Progenitor cell of endocrine pancreas (in vitro differentiated cells): ENCODE measurements around the gene WBP2. TPM values are rescaled to one million over a fixed set of nuclear protein-coding genes. Genes with fewer than 3 reads are reported as not detected.
"Not testable (repeated sequence)": the region's sequence is repeated elsewhere in the genome, so short reads cannot be mapped to it uniquely, and the experiment has no call there.

Source experiments
- DNase-seq: peaks from one replicate; pipeline ENCODE4 v3.0.0; 2021; ENCODE audit warnings: low spot score; ENCODE audit not compliant: unreplicated experiment
- H3K27ac Mint-ChIP-seq: 2 replicates; pipeline ENCODE4 v1.8.0; 2021; ENCODE audit warnings: mild to moderate bottlenecking, moderate library complexity, mixed read lengths
- H3K27me3 Mint-ChIP-seq: 2 replicates; pipeline ENCODE4 v1.8.0; 2021; ENCODE audit warnings: mixed read lengths
- H3K36me3 Mint-ChIP-seq: 2 replicates; pipeline ENCODE4 v1.8.0; 2022; ENCODE audit warnings: mixed read lengths; ENCODE audit not compliant: insufficient read depth
- H3K4me1 Mint-ChIP-seq: 2 replicates; pipeline ENCODE4 v1.8.0; 2021; ENCODE audit warnings: low read depth, mixed read lengths
- H3K4me3 Mint-ChIP-seq: 2 replicates; pipeline ENCODE4 v1.8.0; 2021; ENCODE audit warnings: low read depth, mild to moderate bottlenecking, moderate library complexity, mixed read lengths
- H3K9me3 Mint-ChIP-seq: 2 replicates; pipeline ENCODE4 v1.8.0; 2021; ENCODE audit warnings: low read depth, mixed read lengths
- CTCF ChIP-seq: fragments of 200-600 bp; sonication (generic); IDR thresholded peaks from one replicate; pipeline ENCODE4 v1.5.0; 2021; ENCODE audit warnings: antibody characterized with exemption, mild to moderate bottlenecking; ENCODE audit not compliant: unreplicated experiment
- total RNA-seq: library from RNA; stranded (reverse); gene quantifications from 2 replicates; pipeline ENCODE4 v1.2.1, GENCODE V29; 2021

WBP2 gene
- total RNA-seq, 1 donor from 2014 or later = 47.9 TPM

DNA sequence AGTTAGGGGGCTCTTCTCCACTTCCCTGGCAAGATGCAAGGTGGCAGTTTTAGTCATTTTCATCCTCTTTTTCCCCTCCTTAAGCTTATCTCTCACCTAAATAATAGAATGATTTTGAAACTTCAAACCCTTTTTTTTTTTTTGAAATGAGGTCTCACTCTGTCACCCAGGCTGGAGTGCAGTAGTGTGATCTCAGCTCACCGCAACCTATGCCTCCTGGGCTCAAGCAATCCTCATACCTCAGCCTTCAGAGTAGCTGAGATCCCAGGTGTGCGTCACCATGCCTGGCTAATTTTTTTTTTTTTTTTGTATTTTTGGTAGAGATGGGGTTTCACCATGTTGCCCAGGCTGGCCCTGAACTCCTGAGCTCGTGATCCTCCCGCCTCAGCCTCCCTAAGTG, 9.8 kb upstream of the WBP2 start:
- H3K27me3 Mint-ChIP-seq, H3K27ac Mint-ChIP-seq, H3K36me3 Mint-ChIP-seq, H3K9me3 Mint-ChIP-seq, H3K4me1 Mint-ChIP-seq, DNase-seq, H3K4me3 Mint-ChIP-seq: not testable (repeated sequence)

- Mint-ChIP-seq H3K4me1 (no peaks in the 10 kb centered on the region), H3K9me3 (no peaks in the 10 kb centered on the region), H3K27ac (no peak overlapping the region), H3K4me3 (no peak overlapping the region), H3K27me3 (no peaks in the 10 kb centered on the region), H3K36me3 (no peaks in the 10 kb centered on the region)
- no peak for DNase-seq
- TF ChIP-seq CTCF = no peak
These were observed 9.3 kb upstream of the WBP2 start for GRCh38 chr17:75864448-75864871.

GRCh38 chr17:75861927-75862317, 6.8 kb upstream of the WBP2 start:
- Mint-ChIP-seq H3K27me3 (no peaks in the 10 kb centered on the region), H3K27ac (peak overlapping the region; percentile 54), H3K36me3 (no peaks in the 10 kb centered on the region), H3K9me3 (no peaks in the 10 kb centered on the region), H3K4me3 (no peak overlapping the region), H3K4me1 (no peaks in the 10 kb centered on the region)
- DNase-seq = no peak
- no peak for TF ChIP-seq CTCF

DNA sequence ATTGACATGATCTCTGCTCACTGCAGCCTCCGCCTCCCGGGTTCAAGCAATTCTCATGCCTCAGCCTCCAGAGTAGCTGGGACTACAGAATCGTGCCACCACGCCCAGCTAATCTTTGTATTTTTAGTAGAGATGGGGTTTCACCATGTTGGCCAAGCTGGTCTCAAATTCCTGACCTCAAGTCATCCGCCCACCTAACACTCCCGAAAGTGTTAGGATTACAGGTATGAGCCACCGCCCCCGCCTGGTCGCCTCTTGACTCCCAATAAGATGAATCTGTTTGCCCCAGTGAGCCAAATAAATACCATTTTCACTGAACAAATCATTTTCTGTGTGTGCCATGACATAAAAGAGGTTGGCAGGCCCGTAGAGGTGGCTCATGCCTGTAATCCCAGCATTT, 4.2 kb upstream of the WBP2 start:
- not testable (repeated sequence) for H3K4me3 Mint-ChIP-seq, H3K27me3 Mint-ChIP-seq, DNase-seq, H3K4me1 Mint-ChIP-seq, H3K36me3 Mint-ChIP-seq, H3K27ac Mint-ChIP-seq, H3K9me3 Mint-ChIP-seq

GRCh38 chr17:75856062-75856756, 1.1 kb upstream of the WBP2 start:
- no peak overlapping the region for H3K4me3 Mint-ChIP-seq
- DNase-seq = no peak
- H3K4me1 Mint-ChIP-seq = peaks cover 11% of the 10 kb centered on the region

DNA sequence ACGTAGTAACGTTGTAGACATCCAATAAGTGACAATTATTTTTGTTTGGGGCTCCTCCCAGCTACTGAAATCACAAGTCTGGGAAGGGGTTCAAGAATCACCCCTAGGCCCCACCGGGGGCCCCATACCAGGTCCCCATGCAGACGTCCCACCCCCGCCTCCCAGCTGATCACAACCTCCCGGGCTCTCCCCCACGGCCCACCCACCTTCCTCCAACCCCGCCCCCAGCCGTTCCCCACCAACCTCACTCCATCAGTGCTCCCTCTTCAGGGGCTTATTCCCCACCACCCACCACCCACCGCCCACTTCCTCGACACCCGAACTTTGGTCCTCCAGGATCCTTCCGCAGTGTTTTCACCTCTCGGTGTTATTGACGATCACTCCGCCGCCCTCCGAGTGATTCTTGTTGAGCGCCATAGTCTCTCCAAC, 240 bp downstream of the WBP2 start:
- Mint-ChIP-seq H3K27ac (no peak overlapping the region), H3K4me1 (peaks cover 11% of the 10 kb centered on the region), H3K4me3 (no peak overlapping the region), H3K9me3 (no peaks in the 10 kb centered on the region), H3K27me3 (no peaks in the 10 kb centered on the region), H3K36me3 (no peaks in the 10 kb centered on the region)
- TF ChIP-seq CTCF = no peak
- DNase-seq = no peak

More at GRCh38 chr17:75856062-75856756, 1.1 kb upstream of the WBP2 start:
- peak; percentile 2 for TF ChIP-seq CTCF
- no peaks in the 10 kb centered on the region for H3K36me3 Mint-ChIP-seq
- H3K27ac Mint-ChIP-seq = peak overlapping the region; percentile 95
- no peaks in the 10 kb centered on the region for H3K9me3 Mint-ChIP-seq
- no peaks in the 10 kb centered on the region for H3K27me3 Mint-ChIP-seq
